Natural killer cell treated with Interleukin-12 subunit alpha and Interleukin-12 subunit beta and Interleukin-15 and Interleukin-18, amount 100 ng/mL, for 72 hours (primary cell): ENCODE measurements around the gene EIF4G3. TPM values are rescaled to one million over a fixed set of nuclear protein-coding genes. Genes with fewer than 3 reads are reported as not detected.
"Not testable (repeated sequence)": the region's sequence is repeated elsewhere in the genome, so short reads cannot be mapped to it uniquely, and the experiment has no call there.

Source experiments
- ATAC-seq, 2 donors: fragments of 150-1000 bp; cut with Tn5 transposase in 1 of 2; sonication (Bioruptor Pico), chemical (Tn5 transposase) in 1 of 2; 2 replicates each; pipeline ENCODE4 v1.10.0; 2021
- DNase-seq: peaks from one replicate; pipeline ENCODE4 v3.0.0; 2022; ENCODE audit warnings: low spot score
- H3K27ac Mint-ChIP-seq, 2 donors: 1 replicate in 1 of 2; 2 replicates in 1 of 2; pipeline ENCODE4 v1.8.0; 2022; ENCODE audit warnings: mixed read lengths in 2 of 2, mild to moderate bottlenecking in 1 of 2, moderate library complexity in 1 of 2
- H3K27me3 Mint-ChIP-seq, 2 donors: 1 replicate in 1 of 2; 2 replicates in 1 of 2; pipeline ENCODE4 v1.8.0; 2022; ENCODE audit warnings: mixed read lengths in 2 of 2
- H3K36me3 Mint-ChIP-seq: one replicate; pipeline ENCODE4 v1.8.0; 2022; ENCODE audit warnings: mixed read lengths
- H3K4me1 Mint-ChIP-seq, 2 donors: 1 replicate in 1 of 2; 2 replicates in 1 of 2; pipeline ENCODE4 v1.8.0; 2022; ENCODE audit warnings: low read depth in 2 of 2, mixed read lengths in 2 of 2, mild to moderate bottlenecking in 1 of 2
- H3K4me3 Mint-ChIP-seq: one replicate; pipeline ENCODE4 v1.8.0; 2022; ENCODE audit warnings: mixed read lengths
- H3K9me3 Mint-ChIP-seq: 2 replicates; pipeline ENCODE4 v1.8.0; 2022; ENCODE audit warnings: mixed read lengths
- total RNA-seq, 2 donors: library from RNA; stranded (reverse); gene quantifications; one replicate each; pipeline ENCODE4 v1.2.3, GENCODE V29; 2022

EIF4G3 gene
- total RNA-seq, 2 donors from 2014 or later, result 121 to 140 TPM

GRCh38 chr1:21174654-21175323, 1.9 kb downstream of the EIF4G3 start:
- H3K36me3 Mint-ChIP-seq, result peaks cover 23% of the 10 kb centered on the region
- ATAC-seq, result no peak
- no peak for DNase-seq

GRCh38 chr1:21174230-21174629, 2.5 kb downstream of the EIF4G3 start:
- no peak for DNase-seq
- peaks cover 23% of the 10 kb centered on the region for H3K36me3 Mint-ChIP-seq
- no peak for ATAC-seq
- peaks cover 47 to 48% of the 10 kb centered on the region in 2 donors for H3K4me1 Mint-ChIP-seq
- H3K4me3 Mint-ChIP-seq, result peak overlapping the region; percentile 95
- H3K9me3 Mint-ChIP-seq, result no peaks in the 10 kb centered on the region
- no peaks in the 10 kb centered on the region for H3K27me3 Mint-ChIP-seq
- H3K27ac Mint-ChIP-seq, result peak overlapping the region; percentile 91 to 98

More at GRCh38 chr1:21174654-21175323, 1.9 kb downstream of the EIF4G3 start:
- H3K4me1 Mint-ChIP-seq, result peaks cover 47 to 48% of the 10 kb centered on the region in 2 donors
- no peaks in the 10 kb centered on the region for H3K27me3 Mint-ChIP-seq
- H3K4me3 Mint-ChIP-seq, result peak overlapping the region; percentile 95
- H3K9me3 Mint-ChIP-seq, result no peaks in the 10 kb centered on the region
- peak overlapping the region; percentile 91 to 98 for H3K27ac Mint-ChIP-seq

- not testable (repeated sequence) for DNase-seq, H3K9me3 Mint-ChIP-seq, H3K27ac Mint-ChIP-seq, H3K27me3 Mint-ChIP-seq, ATAC-seq, H3K4me3 Mint-ChIP-seq
- peaks cover 23% of the 10 kb centered on the region for H3K36me3 Mint-ChIP-seq
- peaks cover 41 to 44% of the 10 kb centered on the region in 2 donors for H3K4me1 Mint-ChIP-seq
Measured at GRCh38 chr1:21173096-21173495, 3.6 kb downstream of the EIF4G3 start.

- H3K4me3 Mint-ChIP-seq, H3K9me3 Mint-ChIP-seq, H3K27me3 Mint-ChIP-seq, ATAC-seq, DNase-seq: not testable (repeated sequence)
- H3K36me3 Mint-ChIP-seq, result peaks cover 31% of the 10 kb centered on the region
- H3K27ac Mint-ChIP-seq, result peak overlapping the region; percentile 54 to 79
- H3K4me1 Mint-ChIP-seq, result peaks cover 42% of the 10 kb centered on the region in 2 donors
Measured at GRCh38 chr1:21170837-21171236, 5.9 kb downstream of the EIF4G3 start.

GRCh38 chr1:21168444-21168843, 8.3 kb downstream of the EIF4G3 start:
- Mint-ChIP-seq H3K9me3 (no peaks in the 10 kb centered on the region), H3K4me1 (peaks cover 37 to 39% of the 10 kb centered on the region in 2 donors), H3K4me3 (no peak overlapping the region), H3K36me3 (peaks cover 19% of the 10 kb centered on the region), H3K27me3 (no peaks in the 10 kb centered on the region), H3K27ac (no peak overlapping the region)
- no peak for DNase-seq
- no peak for ATAC-seq

GRCh38 chr1:21165646-21166045, 11.1 kb downstream of the EIF4G3 start:
- Mint-ChIP-seq H3K36me3 (peaks cover 18% of the 10 kb centered on the region), H3K9me3 (no peaks in the 10 kb centered on the region), H3K4me1 (peaks cover 31 to 32% of the 10 kb centered on the region in 2 donors), H3K4me3 (peak overlapping the region; percentile 59), H3K27me3 (no peaks in the 10 kb centered on the region), H3K27ac (peak overlapping the region; percentile 41 to 65)
- ATAC-seq, result peak in 1 of 2 donors; percentile 67
- no peak for DNase-seq

- H3K4me1 Mint-ChIP-seq, result peaks cover 32 to 38% of the 10 kb centered on the region in 2 donors
- H3K9me3 Mint-ChIP-seq, result no peaks in the 10 kb centered on the region
- peaks cover 22% of the 10 kb centered on the region for H3K36me3 Mint-ChIP-seq
- H3K27ac Mint-ChIP-seq, result peak overlapping the region; percentile 41 to 65
- no peaks in the 10 kb centered on the region for H3K27me3 Mint-ChIP-seq
- no peak for DNase-seq
- no peak for ATAC-seq
- peak overlapping the region; percentile 59 for H3K4me3 Mint-ChIP-seq
Measured at GRCh38 chr1:21165076-21165475, 11.6 kb downstream of the EIF4G3 start.

GRCh38 chr1:21164266-21164665, 12.4 kb downstream of the EIF4G3 start:
- ATAC-seq (no peak), DNase-seq (no peak)
- H3K27me3 Mint-ChIP-seq, result no peaks in the 10 kb centered on the region
- H3K27ac Mint-ChIP-seq, result no peak overlapping the region
- peaks cover 22% of the 10 kb centered on the region for H3K36me3 Mint-ChIP-seq
- no peak overlapping the region for H3K4me3 Mint-ChIP-seq
- peaks cover 32 to 38% of the 10 kb centered on the region in 2 donors for H3K4me1 Mint-ChIP-seq
- no peaks in the 10 kb centered on the region for H3K9me3 Mint-ChIP-seq

- Mint-ChIP-seq H3K4me1 (peaks cover 41 to 48% of the 10 kb centered on the region in 2 donors), H3K27ac (peak overlapping the region in 1 of 2 donors; percentile 16), H3K4me3 (no peak overlapping the region), H3K9me3 (no peaks in the 10 kb centered on the region), H3K27me3 (no peaks in the 10 kb centered on the region), H3K36me3 (peaks cover 22% of the 10 kb centered on the region)
- ATAC-seq, result no peak
- DNase-seq, result no peak
Measured at GRCh38 chr1:21162740-21163464, 13.8 kb downstream of the EIF4G3 start.

GRCh38 chr1:21161842-21162241, 14.9 kb downstream of the EIF4G3 start:
- Mint-ChIP-seq H3K27me3 (no peaks in the 10 kb centered on the region), H3K9me3 (no peaks in the 10 kb centered on the region), H3K36me3 (peaks cover 16% of the 10 kb centered on the region), H3K4me1 (peaks cover 46 to 53% of the 10 kb centered on the region in 2 donors), H3K27ac (no peak overlapping the region), H3K4me3 (no peak overlapping the region)
- DNase-seq, result no peak
- no peak for ATAC-seq

- H3K4me3 Mint-ChIP-seq, result no peak overlapping the region
- peaks cover 15% of the 10 kb centered on the region for H3K36me3 Mint-ChIP-seq
- no peaks in the 10 kb centered on the region for H3K27me3 Mint-ChIP-seq
- H3K27ac Mint-ChIP-seq, result peak overlapping the region in 1 of 2 donors; percentile 8
- peaks cover 47 to 53% of the 10 kb centered on the region in 2 donors for H3K4me1 Mint-ChIP-seq
- ATAC-seq (no peak), DNase-seq (no peak)
- no peaks in the 10 kb centered on the region for H3K9me3 Mint-ChIP-seq
Measured at GRCh38 chr1:21160263-21160796, 16.4 kb downstream of the EIF4G3 start.

GRCh38 chr1:21157868-21158267, 18.8 kb downstream of the EIF4G3 start:
- Mint-ChIP-seq H3K4me3 (peak overlapping the region; percentile 52), H3K9me3 (no peaks in the 10 kb centered on the region), H3K4me1 (peaks cover 34 to 42% of the 10 kb centered on the region in 2 donors), H3K36me3 (peaks cover 11% of the 10 kb centered on the region), H3K27ac (peak overlapping the region; percentile 2 to 14), H3K27me3 (no peaks in the 10 kb centered on the region)
- DNase-seq (no peak), ATAC-seq (no peak)

GRCh38 chr1:21157054-21157453, 19.6 kb downstream of the EIF4G3 start:
- H3K27ac Mint-ChIP-seq, result peak overlapping the region; percentile 2 to 14
- H3K4me1 Mint-ChIP-seq, result peaks cover 34 to 41% of the 10 kb centered on the region in 2 donors

GRCh38 chr1:21156019-21156418, 20.7 kb downstream of the EIF4G3 start:
- Mint-ChIP-seq H3K9me3 (no peaks in the 10 kb centered on the region), H3K4me1 (peaks cover 37 to 41% of the 10 kb centered on the region in 2 donors), H3K4me3 (no peak overlapping the region), H3K27me3 (no peaks in the 10 kb centered on the region), H3K27ac (peak overlapping the region in 1 of 2 donors; percentile 15), H3K36me3 (peaks cover 11% of the 10 kb centered on the region)
- ATAC-seq, result no peak
- no peak for DNase-seq

More at GRCh38 chr1:21157054-21157453, 19.6 kb downstream of the EIF4G3 start:
- Mint-ChIP-seq H3K36me3 (peaks cover 11% of the 10 kb centered on the region), H3K27me3 (no peaks in the 10 kb centered on the region), H3K9me3 (no peaks in the 10 kb centered on the region), H3K4me3 (peak overlapping the region; percentile 14)
- no peak for DNase-seq
- ATAC-seq, result no peak
